HepG2 (cell line): ENCODE results near the gene TNP2. TPM values are rescaled to one million over a fixed set of nuclear protein-coding genes. Genes with fewer than 3 reads are reported as not detected.
A peak's percentile ranks its signal among the peaks of the same experiment; 100 is the strongest.

Source experiments
- BCLAF1 ChIP-seq: fragments of 450-650 bp; IDR thresholded peaks from 2 replicates; pipeline ENCODE4 v1.6.1; 2017; ENCODE audit warnings: mild to moderate bottlenecking
- CBFB ChIP-seq: sonication (generic); formaldehyde crosslinking; IDR thresholded peaks from 2 replicates; pipeline ENCODE4 v1.4.0; 2020; ENCODE audit warnings: missing genetic modification reagents
- FIP1L1 ChIP-seq: fragments of 200-400 bp; formaldehyde crosslinking; IDR thresholded peaks from 2 replicates; pipeline ENCODE4 v1.6.1; 2018; ENCODE audit warnings: low read depth, mild to moderate bottlenecking, low read length, moderate library complexity, borderline replicate concordance; ENCODE audit not compliant: insufficient read depth
- FOXM1 ChIP-seq: sonication (generic); formaldehyde crosslinking; IDR thresholded peaks from 2 replicates; pipeline ENCODE4 v1.5.0; 2020; ENCODE audit warnings: missing genetic modification reagents
- FOXO4 ChIP-seq: sonication (generic); formaldehyde crosslinking; conservative IDR thresholded peaks from 2 replicates; pipeline ENCODE4 v1.8.1; 2023; ENCODE audit warnings: missing genetic modification reagents
- KDM5B ChIP-seq: sonication (generic); formaldehyde crosslinking; IDR thresholded peaks from 2 replicates; pipeline ENCODE4 v1.4.0; 2020; ENCODE audit warnings: missing genetic modification reagents, mild to moderate bottlenecking, borderline replicate concordance
- NCOR1 ChIP-seq: fragments of 200-600 bp; sonication (generic); IDR thresholded peaks from 2 replicates; pipeline ENCODE4 v1.7.0; 2017; ENCODE audit warnings: antibody characterized with exemption, low read length, borderline replicate concordance
- SNAPC2 ChIP-seq: sonication (generic); formaldehyde crosslinking; IDR thresholded peaks from 2 replicates; pipeline ENCODE4 v1.8.1; 2022; ENCODE audit warnings: mild to moderate bottlenecking, missing genetic modification reagents
- TSC22D2 ChIP-seq: sonication (generic); formaldehyde crosslinking; IDR thresholded peaks from 2 replicates; pipeline ENCODE4 v1.5.1; 2020; ENCODE audit warnings: missing genetic modification reagents, mild to moderate bottlenecking, borderline replicate concordance
- ZFY ChIP-seq: sonication (generic); formaldehyde crosslinking; IDR thresholded peaks from 2 replicates; pipeline ENCODE4 v1.4.0; 2020; ENCODE audit warnings: missing genetic modification reagents
- ZNF124 ChIP-seq: sonication (generic); formaldehyde crosslinking; IDR thresholded peaks from 2 replicates; pipeline ENCODE4 v1.4.0; 2020; ENCODE audit warnings: missing genetic modification reagents
- ZNF160 ChIP-seq: sonication (generic); formaldehyde crosslinking; IDR thresholded peaks from 2 replicates; pipeline ENCODE4 v1.8.0; 2022; ENCODE audit warnings: mild to moderate bottlenecking, inconsistent platforms, missing genetic modification reagents
- ZNF614 ChIP-seq: IDR thresholded peaks from 2 replicates; pipeline ENCODE4 v1.6.1; 2018; ENCODE audit warnings: missing biosample characterization, missing genetic modification reagents, inconsistent platforms, borderline replicate concordance
- ZNF776 ChIP-seq: sonication (generic); formaldehyde crosslinking; IDR thresholded peaks from 2 replicates; pipeline ENCODE4 v1.4.0; 2020; ENCODE audit warnings: mild to moderate bottlenecking, missing genetic modification reagents
- polyA plus RNA-seq, 8 experiments: library from polyadenylated mRNA; depleted of rRNA in 3 of 8; stranded (reverse) in 7 of 8; unstranded in 1 of 8; fragments of >200 nt; fragmentation: Illumina TruSeq in 4 of 8; extraction: Trizol in 4 of 8; gene quantifications; 2 replicates each; pipeline versions ENCODE4 v1.2.1 to v1.2.3, GENCODE V29; 2011 to 2016; ENCODE audit warnings: low read depth in 4 of 8, missing spikeins in 1 of 8, mixed read lengths in 1 of 8; ENCODE audit not compliant: insufficient read depth in 1 of 8
- total RNA-seq, 5 experiments: library from RNA; depleted of rRNA; stranded (reverse); fragments of >200 nt; fragmentation: Illumina TruSeq; extraction: Trizol; gene quantifications; 2 replicates each; pipeline ENCODE4 v1.2.3, GENCODE V29; 2016; ENCODE audit warnings: low read depth in 1 of 5
- TF ChIP-seq, protein P1 (sequence below): sonication (generic); formaldehyde crosslinking; IDR thresholded peaks from 2 replicates; pipeline ENCODE4 v1.9.0; 2022; ENCODE audit warnings: missing genetic modification reagents, mild to moderate bottlenecking, borderline replicate concordance

Gene TNP2
- total and polyA plus RNA-seq, 2 of the 13 experiments (the other 11 are each of a cell fraction or from before 2014, with no cell fraction given), result not detected

GRCh38 chr16:11253995-11254912 is 14.9 kb downstream of the TNP2 start (continued):
- TF ChIP-seq, protein P1, sequence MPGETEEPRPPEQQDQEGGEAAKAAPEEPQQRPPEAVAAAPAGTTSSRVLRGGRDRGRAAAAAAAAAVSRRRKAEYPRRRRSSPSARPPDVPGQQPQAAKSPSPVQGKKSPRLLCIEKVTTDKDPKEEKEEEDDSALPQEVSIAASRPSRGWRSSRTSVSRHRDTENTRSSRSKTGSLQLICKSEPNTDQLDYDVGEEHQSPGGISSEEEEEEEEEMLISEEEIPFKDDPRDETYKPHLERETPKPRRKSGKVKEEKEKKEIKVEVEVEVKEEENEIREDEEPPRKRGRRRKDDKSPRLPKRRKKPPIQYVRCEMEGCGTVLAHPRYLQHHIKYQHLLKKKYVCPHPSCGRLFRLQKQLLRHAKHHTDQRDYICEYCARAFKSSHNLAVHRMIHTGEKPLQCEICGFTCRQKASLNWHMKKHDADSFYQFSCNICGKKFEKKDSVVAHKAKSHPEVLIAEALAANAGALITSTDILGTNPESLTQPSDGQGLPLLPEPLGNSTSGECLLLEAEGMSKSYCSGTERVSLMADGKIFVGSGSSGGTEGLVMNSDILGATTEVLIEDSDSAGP, result peak; percentile 8; the same call in 1 of the 2 replicates
- no peak for TF ChIP-seq BCLAF1
- TF ChIP-seq FOXM1 (CRISPR knock-in tag), result no peak
- no peak for TF ChIP-seq ZNF160 (CRISPR knock-in tag)
- 0 out of 2 replicates have a peak, but pooled peaks have one; percentile 27 for TF ChIP-seq FOXO4 (CRISPR knock-in tag)
- 0 out of 2 replicates have a peak, but pooled peaks have one; percentile 24 for TF ChIP-seq ZFY (CRISPR knock-in tag)
- peak; percentile 56; the same call in 1 of the 2 replicates for TF ChIP-seq KDM5B (CRISPR knock-in tag)
- TF ChIP-seq CBFB (CRISPR knock-in tag), result no peak
- TF ChIP-seq SNAPC2 (CRISPR knock-in tag), result no peak
- TF ChIP-seq NCOR1, result no peak
- TF ChIP-seq FIP1L1, result no peak
- TF ChIP-seq ZNF776, result 0 out of 2 replicates have a peak, but pooled peaks have one; percentile 31
- no peak for TF ChIP-seq ZNF614 (CRISPR knock-in tag)
- no peak for TF ChIP-seq ZNF124 (CRISPR knock-in tag)
- TF ChIP-seq TSC22D2 (CRISPR knock-in tag), result no peak
